Adrenal gland (tissue), 12 donors: ENCODE data around the gene PHF3. TPM values are rescaled to one million over a fixed set of nuclear protein-coding genes. Genes with fewer than 3 reads are reported as not detected.

Source experiments
- DNase-seq, 7 donors: peaks; one replicate each; pipeline ENCODE4 v3.0.0-alpha.2; 2019 to 2020
- H3K27ac ChIP-seq, 5 donors: fragments of 200-600 bp; sonication (generic) in 4 of 5; 1 replicate in 3 of 5; 2 replicates in 2 of 5; pipeline versions ENCODE4 v1.5.1 to v1.8.0; 2016 to 2020; ENCODE audit warnings: mild to moderate bottlenecking in 1 of 5
- H3K27me3 ChIP-seq: fragments of 200-600 bp; 2 replicates; pipeline ENCODE4 v1.8.0; 2021
- H3K36me3 ChIP-seq, 2 donors: fragments of 200-600 bp; replicated peaks in 1 of 2; 1 replicate in 1 of 2; 2 replicates in 1 of 2; pipeline versions ENCODE4 v1.5.1 to v1.8.0; 2018 to 2022
- H3K4me1 ChIP-seq, 2 donors: fragments of 200-600 bp; replicated peaks in 1 of 2; 1 replicate in 1 of 2; 2 replicates in 1 of 2; pipeline versions ENCODE4 v1.5.1 to v1.8.0; 2018 to 2021
- H3K4me3 ChIP-seq, 4 donors: fragments of 200-600 bp; sonication (generic) in 3 of 4; one replicate each; pipeline ENCODE4 v1.5.1; 2016 to 2018
- H3K9me3 ChIP-seq, 3 donors: fragments of 200-600 bp; sonication (generic) in 1 of 3; replicated peaks in 1 of 3; 1 replicate in 2 of 3; 2 replicates in 1 of 3; pipeline versions ENCODE4 v1.5.1 to v1.8.0; 2016 to 2021
- CTCF ChIP-seq, 6 experiments: fragments of 450-650 bp in 4 of 6; fragments of 200-600 bp in 2 of 6; sonication (generic) in 1 of 6; IDR thresholded peaks; 1 replicate in 5 of 6; 2 replicates in 1 of 6; pipeline versions ENCODE4 v1.5.1 to v1.8.0; 2016 to 2021; ENCODE audit warnings: antibody characterized with exemption in 6 of 6, mild to moderate bottlenecking in 2 of 6, moderate library complexity in 1 of 6
- POLR2A ChIP-seq, 2 donors: fragments of 450-650 bp; IDR thresholded peaks; one replicate each; pipeline ENCODE4 v1.6.1; 2017; ENCODE audit warnings: antibody characterized with exemption in 2 of 2, mild to moderate bottlenecking in 2 of 2, moderate library complexity in 1 of 2
- WGBS, 4 donors: extraction: QIAGEN DNeasy Blood & Tissue Kit in 2 of 4; methylation state at CpG; one replicate each; pipeline versions ENCODE4 v1.1.5 to v1.1.7; 2013 to 2017; 5-methylcytosine and 5-hydroxymethylcytosine counted together
- intact Hi-C, 2 donors: fragments of 100-400 bp; cut with DNase I; formaldehyde crosslinking; loops; one replicate each; pipeline versions ENCODE4 v1.14.1 to v1.15.0; 2022 to 2023
- polyA plus RNA-seq, 3 donors: library from polyadenylated mRNA; stranded (reverse); fragments of 200-250 nt in 2 of 3; fragments of 350-450 nt in 1 of 3; fragmentation: Illumina TruSeq in 1 of 3; extraction: RNeasy Lipid Tissue Mini Kit (QIAGEN cat#74804) in 1 of 3; gene quantifications; one replicate each; pipeline ENCODE4 v1.2.3, GENCODE V29; 2013 to 2014
- total RNA-seq, 9 donors: library from RNA; depleted of rRNA in 4 of 9; stranded (reverse); fragments of >200 nt in 4 of 9; fragments of 120-200 nt in 1 of 9; fragmentation: NEBNext Ultra II Directional in 1 of 9; extraction: Animal tissue kit (Norgen Biotek cat#: 25700) in 1 of 9; gene quantifications; one replicate each; pipeline versions ENCODE4 v1.1.0 to v1.2.4, GENCODE V29; 2013 to 2023
- donor health status: healthy with polysubstance abuse.
- donor health status: Bipolar disorder and iron deficiency.
- donor health status: DM: yes; HTN: yes; CAD: no.
- donor health status: DM: no; HTN: no; CAD: no.
- donor health status: DM: no; HTN: no; CAD: no.
- donor health status: DM: yes; HTN: yes; CAD: no.

The PHF3 gene
- total and polyA plus RNA-seq, 12 donors, result 9.7 to 104 (median 57.0) TPM

GRCh38 chr6:63597141-63598048 lies 38.2 kb upstream of the PHF3 start:
- no peaks in the 10 kb centered on the region for H3K27me3 ChIP-seq
- WGBS, 4 donors, result 43 to 47% (median 45%) methylated on average over 6 of the region's 6 CpGs
- no peaks in the 10 kb centered on the region for H3K9me3 ChIP-seq
- DNase-seq, result no peak
- H3K4me3 ChIP-seq, result peak overlapping the region in 2 of 4 donors; percentile 38 to 59
- intact Hi-C loops, result loop anchor here in 1 of 2 donors (5.0 kb wide), 1 partner anchor 165 kb away; no protein-coding TSS in a partner anchor
- H3K27ac ChIP-seq, result no peak overlapping the region
- no peaks in the 10 kb centered on the region for H3K36me3 ChIP-seq
- peaks cover 0 to 12% of the 10 kb centered on the region in 2 donors for H3K4me1 ChIP-seq
- no peak for TF ChIP-seq CTCF (IDR thresholded peaks at IDR 0.05)
- no peak for TF ChIP-seq POLR2A (IDR thresholded peaks at IDR 0.05)

- 1 to 5% (median 2%) methylated on average over 21 to 23 of the region's 23 CpGs for WGBS, 4 donors
- peak overlapping the region in 1 of 5 donors; percentile 35 for H3K27ac ChIP-seq
- TF ChIP-seq POLR2A (IDR thresholded peaks at IDR 0.05) (no peak), CTCF (IDR thresholded peaks at IDR 0.05) (peak; percentile 66 to 95 (median 88))
- peak overlapping the region in 2 of 4 donors; percentile 38 to 59 for H3K4me3 ChIP-seq
- intact Hi-C loops, result loop anchor here in 1 of 2 donors (5.0 kb wide), 1 partner anchor 164 kb away; no protein-coding TSS in a partner anchor
- H3K9me3 ChIP-seq, result no peaks in the 10 kb centered on the region
- H3K27me3 ChIP-seq, result no peaks in the 10 kb centered on the region
- peak; percentile 69 to 84 (median 73) for DNase-seq
- H3K36me3 ChIP-seq, result no peaks in the 10 kb centered on the region
- peaks cover 0 to 12% of the 10 kb centered on the region in 2 donors for H3K4me1 ChIP-seq
These were observed 37.3 kb upstream of the PHF3 start for GRCh38 chr6:63598049-63599036.

DNA sequence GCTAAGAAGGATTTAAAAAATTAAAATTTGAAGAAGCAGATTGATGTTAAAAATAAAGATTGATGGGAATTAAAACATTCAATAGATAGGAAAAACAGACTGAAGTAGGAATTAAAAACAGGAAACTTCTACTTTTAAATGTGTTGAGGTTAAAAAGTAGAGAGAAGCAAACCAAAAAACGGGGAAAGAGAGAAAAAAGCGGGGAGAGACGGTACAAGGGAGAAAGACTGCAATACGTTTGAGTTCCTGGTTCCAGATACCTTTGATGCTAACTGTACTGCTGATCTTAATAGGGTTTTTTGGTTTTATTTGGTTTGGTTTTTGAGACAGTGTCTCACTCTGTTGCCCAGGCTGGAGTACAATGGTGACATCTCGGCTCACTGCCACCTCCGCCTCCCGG lies 36.4 kb upstream of the PHF3 start:
- no peaks in the 10 kb centered on the region for H3K27me3 ChIP-seq
- H3K36me3 ChIP-seq, result no peaks in the 10 kb centered on the region
- H3K4me3 ChIP-seq, result no peak overlapping the region
- no peak for TF ChIP-seq CTCF (IDR thresholded peaks at IDR 0.05)
- no peak for TF ChIP-seq POLR2A (IDR thresholded peaks at IDR 0.05)
- WGBS, 4 donors, result 73 to 89% (median 84%) methylated on average over 7 of the region's 7 CpGs
- peaks cover 0 to 12% of the 10 kb centered on the region in 2 donors for H3K4me1 ChIP-seq
- H3K9me3 ChIP-seq, result no peaks in the 10 kb centered on the region
- no peak overlapping the region for H3K27ac ChIP-seq
- DNase-seq, result no peak
- intact Hi-C loops, result loop anchor here in 1 of 2 donors (5.0 kb wide), 1 partner anchor 163 kb away; no protein-coding TSS in a partner anchor
